B cell (primary cell): Measurements from ENCODE around the gene UNC93B1. TPM values are rescaled to one million over a fixed set of nuclear protein-coding genes. Genes with fewer than 3 reads are reported as not detected.
"Not testable (repeated sequence)": the region's sequence is repeated elsewhere in the genome, so short reads cannot be mapped to it uniquely, and the experiment has no call there.

Experiments used
- ATAC-seq: fragments of 200-7000 bp; cut with Tn5 transposase; one replicate; pipeline ENCODE4 v1.10.0; 2021; ENCODE audit warnings: low read depth, mild to moderate bottlenecking, moderate number of reproducible peaks, moderate library complexity
- CTCF ChIA-PET: fragments of 350-600 bp; sonication (Branson Sonifier 250); formaldehyde crosslinking; loops from one replicate; lab custom pipeline; 2021; ENCODE audit warnings: antibody characterized with exemption, inconsistent platforms; lab: Charles Lee
- POLR2A ChIA-PET: fragments of 350-600 bp; sonication (Branson Sonifier 250); formaldehyde crosslinking; loops from one replicate; lab custom pipeline; 2021; ENCODE audit warnings: antibody characterized with exemption; lab: Charles Lee
- DNase-seq: peaks from one replicate; pipeline ENCODE4 v3.0.0; 2013
- H2AFZ ChIP-seq: 2 replicates; pipeline ENCODE4 v1.6.1; 2012; ENCODE audit warnings: mild to moderate bottlenecking, low read depth, low read length; ENCODE audit not compliant: insufficient read depth, poor library complexity, severe bottlenecking
- H3K27ac ChIP-seq, 2 donors: 1 replicate in 1 of 2; 2 replicates in 1 of 2; pipeline ENCODE4 v1.5.1; 2012 to 2013; ENCODE audit warnings: low read length in 2 of 2, mild to moderate bottlenecking in 2 of 2, moderate library complexity in 1 of 2
- H3K27me3 ChIP-seq, 4 experiments: fragments of 200-600 bp in 1 of 4; sonication (generic) in 1 of 4; replicated peaks in 1 of 4; 1 replicate in 2 of 4; 2 replicates in 2 of 4; pipeline versions ENCODE4 v1.6.1 to v1.7.0; 2013 to 2016; ENCODE audit warnings: low read length in 3 of 4, mild to moderate bottlenecking in 2 of 4, mixed read lengths in 1 of 4, moderate library complexity in 1 of 4; ENCODE audit not compliant: insufficient read depth in 4 of 4, control insufficient read depth in 3 of 4; ENCODE audit errors: control extremely low read depth in 1 of 4
- H3K36me3 ChIP-seq, 2 experiments: replicated peaks in 1 of 2; 1 replicate in 1 of 2; 2 replicates in 1 of 2; pipeline versions ENCODE4 v1.6.1 to v1.7.1; 2013; ENCODE audit warnings: low read length in 1 of 2; ENCODE audit not compliant: insufficient read depth in 2 of 2, control insufficient read depth in 1 of 2; ENCODE audit errors: control extremely low read depth in 1 of 2, extremely low read depth in 1 of 2
- H3K4me1 ChIP-seq, 2 donors: fragments of 200-600 bp in 1 of 2; sonication (generic) in 1 of 2; 1 replicate in 1 of 2; 2 replicates in 1 of 2; pipeline versions ENCODE4 v1.5.1 to v1.6.1; 2013 to 2017; ENCODE audit warnings: low read length in 2 of 2; ENCODE audit not compliant: control insufficient read depth in 2 of 2, insufficient read depth in 2 of 2
- H3K4me2 ChIP-seq: replicated peaks from 2 replicates; pipeline ENCODE3; 2012; ENCODE audit warnings: mild to moderate bottlenecking, low read depth, low read length; ENCODE audit not compliant: poor library complexity, severe bottlenecking
- H3K4me3 ChIP-seq, 5 experiments: fragments of 200-600 bp in 1 of 5; sonication (generic) in 1 of 5; 1 replicate in 3 of 5; 2 replicates in 2 of 5; pipeline versions ENCODE4 v1.5.1 to v1.7.0; 2011 to 2016; ENCODE audit warnings: low read length in 4 of 5, mild to moderate bottlenecking in 4 of 5, low read depth in 2 of 5, control low read depth in 1 of 5, moderate library complexity in 1 of 5; ENCODE audit not compliant: insufficient read depth in 1 of 5; ENCODE audit errors: control extremely low read depth in 1 of 5, extremely low read depth in 1 of 5
- H3K79me2 ChIP-seq: fragments of 200-600 bp; sonication (generic); one replicate; pipeline ENCODE4 v1.6.0; 2016; ENCODE audit warnings: low read length; ENCODE audit not compliant: control insufficient read depth, insufficient read depth
- H3K9ac ChIP-seq: fragments of 200-600 bp; sonication (generic); 2 replicates; pipeline ENCODE4 v1.6.1; 2017; ENCODE audit warnings: mild to moderate bottlenecking, low read length, moderate library complexity
- H3K9me3 ChIP-seq, 3 donors: one replicate each; pipeline versions ENCODE4 v1.6.1 to v1.7.1; 2013; ENCODE audit warnings: low read length in 2 of 3; ENCODE audit not compliant: control insufficient read depth in 2 of 3, insufficient read depth in 1 of 3; ENCODE audit errors: control extremely low read depth in 1 of 3
- H4K20me1 ChIP-seq: 2 replicates; pipeline ENCODE4 v1.6.0; 2012; ENCODE audit warnings: mild to moderate bottlenecking, low read length; ENCODE audit not compliant: insufficient read depth, control insufficient read depth, poor library complexity, severe bottlenecking
- H3K27ac Mint-ChIP-seq: one replicate; pipeline ENCODE4 v1.8.0; 2021; ENCODE audit warnings: mixed read lengths
- H3K27me3 Mint-ChIP-seq: one replicate; pipeline ENCODE4 v1.8.0; 2021; ENCODE audit warnings: mixed read lengths
- H3K4me1 Mint-ChIP-seq: one replicate; pipeline ENCODE4 v1.8.0; 2021; ENCODE audit warnings: mixed read lengths
- H3K4me3 Mint-ChIP-seq: one replicate; pipeline ENCODE4 v1.8.0; 2021; ENCODE audit warnings: mixed read lengths
- H3K9me3 Mint-ChIP-seq: one replicate; pipeline ENCODE4 v1.8.0; 2022; ENCODE audit warnings: mixed read lengths; ENCODE audit not compliant: insufficient read depth
- WGBS: methylation state at CpG from one replicate; pipeline ENCODE4 v1.1.5; 2013; ENCODE audit warnings: missing lambda C conversion rate; ENCODE audit not compliant: insufficient coverage; 5-methylcytosine and 5-hydroxymethylcytosine counted together
- intact Hi-C: fragments of 100-400 bp; cut with micrococcal nuclease; formaldehyde crosslinking; loops from one replicate; pipeline ENCODE4 v1.10.0; 2022
- polyA plus RNA-seq: library from polyadenylated mRNA; depleted of rRNA; stranded (reverse); fragments of >200 nt; gene quantifications from 2 replicates; pipeline ENCODE4 v1.2.3, GENCODE V29; 2012
- total RNA-seq, 2 donors: library from RNA; stranded (reverse); fragments of 120-200 nt in 1 of 2; gene quantifications; 1 replicate in 1 of 2; 2 replicates in 1 of 2; pipeline versions ENCODE4 v1.2.3 to v1.2.4, GENCODE V29; 2013 to 2022
- TF ChIP-seq, protein P1 (sequence below): fragments of 200-600 bp; IDR thresholded peaks from one replicate; pipeline ENCODE4 v1.8.0; 2022; ENCODE audit warnings: antibody characterized with exemption, mild to moderate bottlenecking

The UNC93B1 gene
- total and polyA plus RNA-seq, 2 donors (not counting 1 experiment from before 2014, with no cell fraction given) = 114 to 308 TPM

GRCh38 chr11:67994387-67994786, 9.5 kb downstream of the UNC93B1 start:
- H3K27ac Mint-ChIP-seq = peak overlapping the region; percentile 86
- H3K27me3 ChIP-seq, H3K9me3 Mint-ChIP-seq, H3K4me2 ChIP-seq, intact Hi-C loops, H2AFZ ChIP-seq, ATAC-seq, DNase-seq, H3K9ac ChIP-seq, H3K4me3 ChIP-seq, H3K9me3 ChIP-seq, H3K27ac ChIP-seq, H3K27me3 Mint-ChIP-seq: not testable (repeated sequence)
- H3K4me1 Mint-ChIP-seq = peaks cover 40% of the 10 kb centered on the region
- H3K36me3 ChIP-seq = peaks cover 5 to 45% of the 10 kb centered on the region in 2 experiments
- CTCF ChIA-PET = interaction anchor here (1.1 to 1.9 kb wide), 4 partner anchors 8 to 38 kb away, joined by 5 to 14 read pairs (median 8); partner anchors contain the start of gene ALDH3B1
- POLR2A ChIA-PET = interaction anchor here (1.5 kb wide), 1 partner anchor 9 kb away, joined by 12 read pairs; the partner anchor contains the start of gene UNC93B1
- peak overlapping the region; percentile 59 for H3K4me3 Mint-ChIP-seq
- H3K4me1 ChIP-seq = peaks cover 35 to 57% of the 10 kb centered on the region in 2 donors
- 98% methylated on average over 5 of the region's 5 CpGs for WGBS
- peaks cover 36% of the 10 kb centered on the region for H3K79me2 ChIP-seq
- H4K20me1 ChIP-seq = peaks cover 55% of the 10 kb centered on the region

DNA sequence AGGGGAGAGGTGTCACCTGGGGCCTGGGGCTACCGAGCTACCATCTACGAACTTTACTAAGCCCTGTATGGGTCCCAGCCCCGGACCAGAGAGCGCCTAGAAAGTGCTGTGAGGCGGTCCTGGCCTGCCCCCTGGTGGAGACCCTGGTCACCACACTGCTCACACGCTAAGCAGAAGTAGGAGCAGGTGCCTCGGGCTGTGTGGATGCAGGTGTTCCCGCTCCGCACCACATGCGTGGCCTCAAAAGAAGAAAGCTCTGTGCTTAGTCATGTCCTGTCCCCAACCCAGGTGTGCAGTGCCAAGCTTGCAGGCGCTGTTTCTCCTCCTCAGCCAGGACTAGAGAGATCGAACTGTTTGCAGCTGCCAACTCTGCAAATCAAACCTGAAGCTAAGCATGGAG, 10.1 kb downstream of the UNC93B1 start:
- DNase-seq (peak; percentile 81), ATAC-seq (peak; percentile 35)
- H3K27me3 Mint-ChIP-seq, intact Hi-C loops, H3K9me3 ChIP-seq, H2AFZ ChIP-seq, H3K9me3 Mint-ChIP-seq, H3K27ac ChIP-seq, H3K4me3 ChIP-seq, H3K27me3 ChIP-seq, H3K9ac ChIP-seq, H3K4me2 ChIP-seq: not testable (repeated sequence)
- peak overlapping the region; percentile 59 for H3K4me3 Mint-ChIP-seq
- H3K79me2 ChIP-seq = peaks cover 30% of the 10 kb centered on the region
- H4K20me1 ChIP-seq = peaks cover 49% of the 10 kb centered on the region
- peak overlapping the region; percentile 86 for H3K27ac Mint-ChIP-seq
- POLR2A ChIA-PET = interaction anchor here (1.5 kb wide), 1 partner anchor 9 kb away, joined by 12 read pairs; the partner anchor contains the start of gene UNC93B1
- H3K36me3 ChIP-seq = peaks cover 5 to 39% of the 10 kb centered on the region in 2 experiments
- WGBS = 21% methylated on average over 12 of the region's 12 CpGs
- CTCF ChIA-PET = interaction anchor here (1.1 to 1.9 kb wide), 4 partner anchors 9 to 38 kb away, joined by 5 to 14 read pairs (median 8); partner anchors contain the start of gene ALDH3B1
- H3K4me1 Mint-ChIP-seq = peaks cover 40% of the 10 kb centered on the region
- TF ChIP-seq, protein P1, sequence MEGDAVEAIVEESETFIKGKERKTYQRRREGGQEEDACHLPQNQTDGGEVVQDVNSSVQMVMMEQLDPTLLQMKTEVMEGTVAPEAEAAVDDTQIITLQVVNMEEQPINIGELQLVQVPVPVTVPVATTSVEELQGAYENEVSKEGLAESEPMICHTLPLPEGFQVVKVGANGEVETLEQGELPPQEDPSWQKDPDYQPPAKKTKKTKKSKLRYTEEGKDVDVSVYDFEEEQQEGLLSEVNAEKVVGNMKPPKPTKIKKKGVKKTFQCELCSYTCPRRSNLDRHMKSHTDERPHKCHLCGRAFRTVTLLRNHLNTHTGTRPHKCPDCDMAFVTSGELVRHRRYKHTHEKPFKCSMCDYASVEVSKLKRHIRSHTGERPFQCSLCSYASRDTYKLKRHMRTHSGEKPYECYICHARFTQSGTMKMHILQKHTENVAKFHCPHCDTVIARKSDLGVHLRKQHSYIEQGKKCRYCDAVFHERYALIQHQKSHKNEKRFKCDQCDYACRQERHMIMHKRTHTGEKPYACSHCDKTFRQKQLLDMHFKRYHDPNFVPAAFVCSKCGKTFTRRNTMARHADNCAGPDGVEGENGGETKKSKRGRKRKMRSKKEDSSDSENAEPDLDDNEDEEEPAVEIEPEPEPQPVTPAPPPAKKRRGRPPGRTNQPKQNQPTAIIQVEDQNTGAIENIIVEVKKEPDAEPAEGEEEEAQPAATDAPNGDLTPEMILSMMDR = peak; percentile 60
- H3K4me1 ChIP-seq = peaks cover 29 to 52% of the 10 kb centered on the region in 2 donors

- peaks cover 27% of the 10 kb centered on the region for H4K20me1 ChIP-seq
- H3K27me3 ChIP-seq, H3K27ac Mint-ChIP-seq, H3K9ac ChIP-seq, intact Hi-C loops, H3K79me2 ChIP-seq, H3K4me3 ChIP-seq, H3K27ac ChIP-seq, H2AFZ ChIP-seq, DNase-seq, H3K4me3 Mint-ChIP-seq, H3K4me2 ChIP-seq, H3K27me3 Mint-ChIP-seq, ATAC-seq, H3K9me3 ChIP-seq, H3K9me3 Mint-ChIP-seq, POLR2A ChIA-PET, CTCF ChIA-PET: not testable (repeated sequence)
- peaks cover 3 to 17% of the 10 kb centered on the region in 2 experiments for H3K36me3 ChIP-seq
- 67% methylated on average over 10 of the region's 70 CpGs for WGBS
- H3K4me1 ChIP-seq = peaks cover 7 to 29% of the 10 kb centered on the region in 2 donors
- H3K4me1 Mint-ChIP-seq = peaks cover 20% of the 10 kb centered on the region
These were observed 12.4 kb downstream of the UNC93B1 start for GRCh38 chr11:67991347-67992121.
